A549 (cell line): ENCODE measurements around the gene SPINT1.

Experiments used
- FOSL2 ChIP-seq, 2 experiments: fragments of 450-650 bp in 1 of 2; fragments of >200 bp in 1 of 2; sonication (Bioruptor Twin) in 1 of 2; formaldehyde crosslinking; IDR thresholded peaks; 2 replicates each; pipeline versions ENCODE4 v1.5.0 to v1.6.1; 2016 to 2020; ENCODE audit warnings: mild to moderate bottlenecking in 1 of 2, moderate library complexity in 1 of 2
- POLR2A ChIP-seq: IDR thresholded peaks from 2 replicates; pipeline ENCODE4 v1.6.1; 2012; ENCODE audit warnings: mild to moderate bottlenecking, low read length
- RAD21 ChIP-seq, 2 experiments: fragments of >200 bp in 1 of 2; sonication (Bioruptor Twin) in 1 of 2; formaldehyde crosslinking in 1 of 2; IDR thresholded peaks in 1 of 2; conservative IDR thresholded peaks in 1 of 2; 2 replicates in 1 of 2; 3 replicates in 1 of 2; pipeline ENCODE4 v1.6.1; 2012 to 2018; ENCODE audit warnings: inconsistent platforms in 1 of 2
- TF ChIP-seq, protein P1 (sequence below): fragments of 200-600 bp; sonication (generic); IDR thresholded peaks from 2 replicates; pipeline ENCODE4 v1.6.1; 2016; ENCODE audit warnings: antibody characterized with exemption, mild to moderate bottlenecking, moderate library complexity
- TF ChIP-seq, protein P2 (sequence below): fragments of >200 bp; sonication (Bioruptor Twin); formaldehyde crosslinking; IDR thresholded peaks from 3 replicates; pipeline ENCODE4 v1.5.1; 2016

DNA sequence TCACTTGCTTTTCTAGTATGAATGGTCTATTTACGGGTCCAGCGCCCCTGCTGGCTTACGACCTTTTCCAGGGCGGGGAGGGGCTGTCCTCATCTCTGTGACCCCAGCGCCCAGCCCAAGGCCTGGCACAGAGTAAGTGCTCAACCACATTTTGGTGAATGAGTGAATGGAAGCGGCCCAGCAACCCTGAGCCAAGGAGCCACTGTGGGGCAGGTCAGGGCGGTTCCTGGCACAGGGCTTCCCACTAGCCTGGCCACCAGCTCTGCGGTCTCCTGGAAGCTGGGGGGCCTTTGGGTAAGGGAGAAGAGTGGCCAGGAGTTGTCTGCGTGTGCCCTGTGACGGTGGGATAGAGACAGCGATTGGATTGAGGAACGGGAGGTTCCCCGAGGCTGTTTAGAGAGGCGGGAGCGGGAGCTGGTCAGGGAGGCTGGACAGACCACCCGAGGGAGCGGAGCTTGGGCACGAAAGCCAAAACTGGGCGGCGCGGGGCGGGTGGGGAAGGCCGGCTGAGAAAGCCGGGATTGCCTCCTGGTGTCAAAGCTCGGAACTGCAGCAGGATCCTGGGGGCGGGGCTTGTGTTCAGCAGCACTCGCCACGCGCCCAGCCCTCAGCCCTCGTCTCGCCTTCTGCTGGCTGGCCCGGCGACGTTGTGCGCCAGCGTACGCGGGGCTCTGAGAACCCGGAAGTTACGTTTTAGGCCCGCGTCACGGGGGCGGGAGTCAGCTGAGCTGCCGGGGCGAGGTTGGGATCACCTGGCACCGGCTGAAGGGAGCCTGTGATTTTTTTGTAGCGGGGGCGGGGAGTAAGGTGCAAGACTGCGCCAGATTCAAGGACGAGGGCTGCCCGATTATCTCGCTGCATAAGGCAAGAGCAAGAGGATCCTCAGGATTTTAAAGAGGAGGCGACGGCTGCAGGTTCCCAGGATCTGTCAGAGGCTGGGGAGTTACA, 50.2 kb downstream of the SPINT1 start, which contains the start of gene VPS18:
- TF ChIP-seq, protein P1, sequence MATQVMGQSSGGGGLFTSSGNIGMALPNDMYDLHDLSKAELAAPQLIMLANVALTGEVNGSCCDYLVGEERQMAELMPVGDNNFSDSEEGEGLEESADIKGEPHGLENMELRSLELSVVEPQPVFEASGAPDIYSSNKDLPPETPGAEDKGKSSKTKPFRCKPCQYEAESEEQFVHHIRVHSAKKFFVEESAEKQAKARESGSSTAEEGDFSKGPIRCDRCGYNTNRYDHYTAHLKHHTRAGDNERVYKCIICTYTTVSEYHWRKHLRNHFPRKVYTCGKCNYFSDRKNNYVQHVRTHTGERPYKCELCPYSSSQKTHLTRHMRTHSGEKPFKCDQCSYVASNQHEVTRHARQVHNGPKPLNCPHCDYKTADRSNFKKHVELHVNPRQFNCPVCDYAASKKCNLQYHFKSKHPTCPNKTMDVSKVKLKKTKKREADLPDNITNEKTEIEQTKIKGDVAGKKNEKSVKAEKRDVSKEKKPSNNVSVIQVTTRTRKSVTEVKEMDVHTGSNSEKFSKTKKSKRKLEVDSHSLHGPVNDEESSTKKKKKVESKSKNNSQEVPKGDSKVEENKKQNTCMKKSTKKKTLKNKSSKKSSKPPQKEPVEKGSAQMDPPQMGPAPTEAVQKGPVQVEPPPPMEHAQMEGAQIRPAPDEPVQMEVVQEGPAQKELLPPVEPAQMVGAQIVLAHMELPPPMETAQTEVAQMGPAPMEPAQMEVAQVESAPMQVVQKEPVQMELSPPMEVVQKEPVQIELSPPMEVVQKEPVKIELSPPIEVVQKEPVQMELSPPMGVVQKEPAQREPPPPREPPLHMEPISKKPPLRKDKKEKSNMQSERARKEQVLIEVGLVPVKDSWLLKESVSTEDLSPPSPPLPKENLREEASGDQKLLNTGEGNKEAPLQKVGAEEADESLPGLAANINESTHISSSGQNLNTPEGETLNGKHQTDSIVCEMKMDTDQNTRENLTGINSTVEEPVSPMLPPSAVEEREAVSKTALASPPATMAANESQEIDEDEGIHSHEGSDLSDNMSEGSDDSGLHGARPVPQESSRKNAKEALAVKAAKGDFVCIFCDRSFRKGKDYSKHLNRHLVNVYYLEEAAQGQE, result no peak
- TF ChIP-seq, protein P2, sequence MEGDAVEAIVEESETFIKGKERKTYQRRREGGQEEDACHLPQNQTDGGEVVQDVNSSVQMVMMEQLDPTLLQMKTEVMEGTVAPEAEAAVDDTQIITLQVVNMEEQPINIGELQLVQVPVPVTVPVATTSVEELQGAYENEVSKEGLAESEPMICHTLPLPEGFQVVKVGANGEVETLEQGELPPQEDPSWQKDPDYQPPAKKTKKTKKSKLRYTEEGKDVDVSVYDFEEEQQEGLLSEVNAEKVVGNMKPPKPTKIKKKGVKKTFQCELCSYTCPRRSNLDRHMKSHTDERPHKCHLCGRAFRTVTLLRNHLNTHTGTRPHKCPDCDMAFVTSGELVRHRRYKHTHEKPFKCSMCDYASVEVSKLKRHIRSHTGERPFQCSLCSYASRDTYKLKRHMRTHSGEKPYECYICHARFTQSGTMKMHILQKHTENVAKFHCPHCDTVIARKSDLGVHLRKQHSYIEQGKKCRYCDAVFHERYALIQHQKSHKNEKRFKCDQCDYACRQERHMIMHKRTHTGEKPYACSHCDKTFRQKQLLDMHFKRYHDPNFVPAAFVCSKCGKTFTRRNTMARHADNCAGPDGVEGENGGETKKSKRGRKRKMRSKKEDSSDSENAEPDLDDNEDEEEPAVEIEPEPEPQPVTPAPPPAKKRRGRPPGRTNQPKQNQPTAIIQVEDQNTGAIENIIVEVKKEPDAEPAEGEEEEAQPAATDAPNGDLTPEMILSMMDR, result peak; percentile 68
- peak; percentile 75 to 92 for TF ChIP-seq RAD21 (conservative IDR thresholded peaks at IDR 0.05 in 1 of 2, IDR thresholded peaks at IDR 0.05 in 1 of 2)
- peak; percentile 47 for TF ChIP-seq POLR2A
- TF ChIP-seq FOSL2 (IDR thresholded peaks at IDR 0.05), result no peak
- TF ChIP-seq FOSL2 (CRISPR knock-in tag; IDR thresholded peaks at IDR 0.05), result no peak
